HL-60 (cell line): ENCODE results near the gene SNX10.

Experiments
- DNase-seq, 2 experiments: peaks; one replicate each; pipeline ENCODE4 v3.0.0-alpha.2; 2010 to 2020; ENCODE audit warnings: low read depth in 1 of 2, low spot score in 1 of 2
- H3K27ac ChIP-seq: fragments of 250-450 bp; sonication (Bioruptor Pico); replicated peaks from 2 replicates; pipeline ENCODE4 v1.5.1; 2020; ENCODE audit warnings: mild to moderate bottlenecking, moderate library complexity
- H3K27me3 ChIP-seq: fragments of 250-450 bp; sonication (Bioruptor Pico); 2 replicates; pipeline ENCODE4 v1.5.1; 2021; ENCODE audit warnings: mild to moderate bottlenecking, moderate library complexity; ENCODE audit not compliant: insufficient read depth, poor library complexity, severe bottlenecking
- H3K4me3 ChIP-seq: replicated peaks from 2 replicates; pipeline ENCODE4 v1.5.1; 2011; ENCODE audit warnings: mild to moderate bottlenecking, control low read depth, low read length; ENCODE audit not compliant: insufficient read depth
- CTCF ChIP-seq: IDR thresholded peaks from one replicate; pipeline ENCODE4 v1.5.1; 2011; ENCODE audit warnings: low read length, control low read depth, inconsistent platforms; ENCODE audit not compliant: insufficient read depth
- GABPA ChIP-seq: IDR thresholded peaks from 2 replicates; pipeline ENCODE4 v1.6.1; 2012; ENCODE audit warnings: low read depth
- POLR2AphosphoS5 ChIP-seq: IDR thresholded peaks from 2 replicates; pipeline ENCODE4 v1.6.1; 2012; ENCODE audit warnings: low read depth
- SPI1 ChIP-seq: IDR thresholded peaks from 2 replicates; pipeline ENCODE4 v1.6.1; 2012; ENCODE audit warnings: low read depth, mild to moderate bottlenecking, borderline replicate concordance
- TF ChIP-seq, protein P1 (sequence below): IDR thresholded peaks from 2 replicates; pipeline ENCODE4 v1.6.1; 2012; ENCODE audit warnings: low read depth; ENCODE audit not compliant: insufficient replicate concordance

SNX10 gene

DNA sequence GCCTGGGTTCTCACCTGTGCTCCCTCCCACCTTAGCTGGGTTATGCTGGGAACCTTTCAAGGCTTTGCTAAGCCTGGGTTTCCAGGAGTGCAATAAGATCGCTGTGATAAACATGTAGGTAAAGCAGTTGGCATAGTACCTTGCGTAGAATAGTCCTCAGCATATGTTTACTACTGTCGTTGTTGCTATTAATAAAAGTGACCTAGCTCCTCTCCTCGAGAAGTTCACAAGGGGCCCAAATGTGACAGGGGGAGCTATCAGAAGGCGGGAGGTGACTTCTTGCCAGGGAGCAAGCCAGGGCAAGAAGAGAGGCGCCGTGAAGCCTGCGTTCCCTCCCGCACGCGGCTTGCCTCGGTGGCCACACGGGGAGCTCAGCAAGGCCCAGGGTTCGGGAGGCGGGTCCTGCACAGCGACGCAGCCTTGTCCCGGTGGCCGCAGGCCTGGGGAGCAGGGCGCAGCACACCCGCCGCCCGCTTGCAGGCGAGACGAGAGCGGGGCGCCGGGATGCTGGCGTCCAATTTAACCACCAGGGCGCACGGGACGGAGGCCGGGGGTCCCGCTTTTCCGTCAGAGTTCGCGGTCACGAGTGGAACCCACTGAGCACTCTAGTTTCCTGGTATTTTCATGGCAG is 106.2 kb downstream of the SNX10 start:
- Histone ChIP-seq H3K4me3 (peak overlapping the region; percentile 53), H3K27me3 (no peaks in the 10 kb centered on the region), H3K27ac (no peak overlapping the region; the same call in 1 of the 2 replicates)
- DNase-seq: peak in 1 of 2 experiments; percentile 20
- no peak for TF ChIP-seq GABPA

GRCh38 chr7:26398427-26398755 is 106.7 kb downstream of the SNX10 start:
- Histone ChIP-seq H3K27me3 (no peaks in the 10 kb centered on the region), H3K4me3 (peak overlapping the region; percentile 53), H3K27ac (peak overlapping the region; percentile 82)
- DNase-seq: no peak
- TF ChIP-seq GABPA: no peak
- TF ChIP-seq, protein P1, sequence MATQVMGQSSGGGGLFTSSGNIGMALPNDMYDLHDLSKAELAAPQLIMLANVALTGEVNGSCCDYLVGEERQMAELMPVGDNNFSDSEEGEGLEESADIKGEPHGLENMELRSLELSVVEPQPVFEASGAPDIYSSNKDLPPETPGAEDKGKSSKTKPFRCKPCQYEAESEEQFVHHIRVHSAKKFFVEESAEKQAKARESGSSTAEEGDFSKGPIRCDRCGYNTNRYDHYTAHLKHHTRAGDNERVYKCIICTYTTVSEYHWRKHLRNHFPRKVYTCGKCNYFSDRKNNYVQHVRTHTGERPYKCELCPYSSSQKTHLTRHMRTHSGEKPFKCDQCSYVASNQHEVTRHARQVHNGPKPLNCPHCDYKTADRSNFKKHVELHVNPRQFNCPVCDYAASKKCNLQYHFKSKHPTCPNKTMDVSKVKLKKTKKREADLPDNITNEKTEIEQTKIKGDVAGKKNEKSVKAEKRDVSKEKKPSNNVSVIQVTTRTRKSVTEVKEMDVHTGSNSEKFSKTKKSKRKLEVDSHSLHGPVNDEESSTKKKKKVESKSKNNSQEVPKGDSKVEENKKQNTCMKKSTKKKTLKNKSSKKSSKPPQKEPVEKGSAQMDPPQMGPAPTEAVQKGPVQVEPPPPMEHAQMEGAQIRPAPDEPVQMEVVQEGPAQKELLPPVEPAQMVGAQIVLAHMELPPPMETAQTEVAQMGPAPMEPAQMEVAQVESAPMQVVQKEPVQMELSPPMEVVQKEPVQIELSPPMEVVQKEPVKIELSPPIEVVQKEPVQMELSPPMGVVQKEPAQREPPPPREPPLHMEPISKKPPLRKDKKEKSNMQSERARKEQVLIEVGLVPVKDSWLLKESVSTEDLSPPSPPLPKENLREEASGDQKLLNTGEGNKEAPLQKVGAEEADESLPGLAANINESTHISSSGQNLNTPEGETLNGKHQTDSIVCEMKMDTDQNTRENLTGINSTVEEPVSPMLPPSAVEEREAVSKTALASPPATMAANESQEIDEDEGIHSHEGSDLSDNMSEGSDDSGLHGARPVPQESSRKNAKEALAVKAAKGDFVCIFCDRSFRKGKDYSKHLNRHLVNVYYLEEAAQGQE: no peak
- TF ChIP-seq CTCF: no peak
- no peak for TF ChIP-seq SPI1
- no peak for TF ChIP-seq POLR2AphosphoS5

DNA sequence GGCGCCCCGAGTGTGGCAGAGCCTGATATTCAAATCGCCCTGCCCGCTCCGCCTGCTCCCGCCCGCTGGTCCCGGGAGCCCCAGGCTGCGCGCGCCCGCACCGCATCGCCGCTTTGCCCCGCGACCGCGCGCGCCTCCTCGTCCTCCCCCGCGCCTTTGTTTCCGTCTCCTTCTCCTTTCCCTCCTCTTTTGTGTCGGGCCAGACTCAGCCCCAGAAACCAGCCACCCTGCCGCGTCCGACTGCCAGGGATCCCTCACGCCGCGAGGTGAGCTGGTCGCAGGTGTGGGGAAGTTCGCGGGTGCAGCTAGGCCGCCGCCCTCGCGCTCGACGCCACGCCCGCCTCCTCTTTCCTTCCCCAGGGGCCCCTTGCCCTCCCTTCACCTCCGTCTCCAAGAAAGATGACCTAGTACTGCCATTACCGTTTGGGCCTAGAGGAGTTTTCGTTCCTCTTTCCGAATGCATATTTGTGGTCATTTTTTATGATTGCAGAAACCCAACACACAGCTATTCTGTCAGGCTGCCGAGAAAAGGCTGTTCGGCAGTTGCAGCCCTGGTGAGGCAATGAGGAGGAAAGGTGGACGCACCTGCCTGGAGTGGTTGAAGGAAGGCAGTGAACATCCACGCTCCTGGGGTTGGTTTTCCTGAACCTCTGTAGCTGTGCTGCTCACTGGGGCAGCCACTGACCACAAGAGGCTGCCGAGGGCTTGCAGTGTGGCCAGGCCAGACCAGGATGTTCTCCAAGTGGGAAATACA is 107.3 kb downstream of the SNX10 start:
- peak; percentile 61 to 83 for DNase-seq
- H3K27ac ChIP-seq: peak overlapping the region; percentile 82
- TF ChIP-seq CTCF (no peak), POLR2AphosphoS5 (peak; percentile 86), GABPA (no peak)
- TF ChIP-seq, protein P1: peak; percentile 56
- H3K4me3 ChIP-seq: peak overlapping the region; percentile 53
- no peaks in the 10 kb centered on the region for H3K27me3 ChIP-seq

DNA sequence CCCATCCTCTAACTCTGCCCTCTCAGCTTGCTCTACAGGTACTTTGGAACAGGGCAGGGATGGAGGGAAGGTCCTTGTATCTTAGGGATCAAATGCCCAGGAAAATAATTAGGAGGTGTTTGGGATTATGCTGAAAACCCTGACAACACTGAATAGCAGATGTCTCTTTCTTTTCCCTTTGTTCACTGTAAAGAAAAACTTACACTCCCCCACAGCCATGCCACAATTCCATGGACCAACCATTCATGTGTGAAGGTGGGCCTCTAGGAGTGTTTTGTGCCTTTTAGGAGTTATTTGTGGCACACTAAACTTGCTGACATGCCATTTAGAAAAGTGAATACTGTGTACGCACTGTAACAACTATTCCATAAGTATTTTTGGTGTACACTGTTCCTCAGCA is 108.1 kb downstream of the SNX10 start:
- no peak overlapping the region for H3K27ac ChIP-seq
- no peak for DNase-seq
- TF ChIP-seq CTCF (no peak), GABPA (no peak)
- no peak overlapping the region for H3K4me3 ChIP-seq
- no peaks in the 10 kb centered on the region for H3K27me3 ChIP-seq
